Thymus (tissue), 11 donors: Measurements from ENCODE around the gene TMEM242. TPM values are rescaled to one million over a fixed set of nuclear protein-coding genes. Genes with fewer than 3 reads are reported as not detected.

Experiments
- DNase-seq, 9 donors: peaks; one replicate each; pipeline ENCODE4 v3.0.0-alpha.2; 2013; ENCODE audit warnings: low spot score in 9 of 9, low read depth in 6 of 9, missing footprints in 1 of 9
- H3K27ac ChIP-seq, 2 donors: one replicate each; pipeline ENCODE4 v1.5.1; 2013; ENCODE audit warnings: control low read depth in 1 of 2, low read depth in 1 of 2, low read length in 1 of 2, mild to moderate bottlenecking in 1 of 2, moderate library complexity in 1 of 2
- H3K27me3 ChIP-seq, 2 donors: one replicate each; pipeline ENCODE4 v1.5.1; 2013; ENCODE audit warnings: low read length in 1 of 2; ENCODE audit not compliant: control insufficient read depth in 2 of 2, insufficient read depth in 1 of 2
- H3K36me3 ChIP-seq, 2 donors: one replicate each; pipeline ENCODE4 v1.5.1; 2013; ENCODE audit warnings: low read length in 1 of 2, mild to moderate bottlenecking in 1 of 2, moderate library complexity in 1 of 2; ENCODE audit not compliant: control insufficient read depth in 2 of 2, insufficient read depth in 2 of 2
- H3K4me1 ChIP-seq, 2 donors: one replicate each; pipeline ENCODE4 v1.5.1; 2013; ENCODE audit warnings: low read length in 2 of 2; ENCODE audit not compliant: control insufficient read depth in 2 of 2, insufficient read depth in 2 of 2
- H3K4me3 ChIP-seq, 2 donors: one replicate each; pipeline ENCODE4 v1.5.1; 2013; ENCODE audit warnings: low read length in 2 of 2, control low read depth in 1 of 2, mild to moderate bottlenecking in 1 of 2
- H3K9me3 ChIP-seq, 2 donors: one replicate each; pipeline ENCODE4 v1.5.1; 2013; ENCODE audit warnings: low read length in 1 of 2, mild to moderate bottlenecking in 1 of 2; ENCODE audit not compliant: control insufficient read depth in 2 of 2, insufficient read depth in 1 of 2
- WGBS: extraction: QIAGEN DNeasy Blood & Tissue Kit; methylation state at CpG from one replicate; pipeline ENCODE4 v1.1.7; 2013; 5-methylcytosine and 5-hydroxymethylcytosine counted together
- polyA plus RNA-seq: library from polyadenylated mRNA; stranded (reverse); fragments of 200-250 nt; gene quantifications from one replicate; pipeline ENCODE4 v1.2.3, GENCODE V29; 2013
- total RNA-seq: library from RNA; stranded (reverse); fragments of 120-200 nt; gene quantifications from one replicate; pipeline ENCODE4 v1.2.4, GENCODE V29; 2013
- donor health status: healthy.

TMEM242 gene
- total and polyA plus RNA-seq, 2 donors: 6.1 to 9.6 TPM

DNA sequence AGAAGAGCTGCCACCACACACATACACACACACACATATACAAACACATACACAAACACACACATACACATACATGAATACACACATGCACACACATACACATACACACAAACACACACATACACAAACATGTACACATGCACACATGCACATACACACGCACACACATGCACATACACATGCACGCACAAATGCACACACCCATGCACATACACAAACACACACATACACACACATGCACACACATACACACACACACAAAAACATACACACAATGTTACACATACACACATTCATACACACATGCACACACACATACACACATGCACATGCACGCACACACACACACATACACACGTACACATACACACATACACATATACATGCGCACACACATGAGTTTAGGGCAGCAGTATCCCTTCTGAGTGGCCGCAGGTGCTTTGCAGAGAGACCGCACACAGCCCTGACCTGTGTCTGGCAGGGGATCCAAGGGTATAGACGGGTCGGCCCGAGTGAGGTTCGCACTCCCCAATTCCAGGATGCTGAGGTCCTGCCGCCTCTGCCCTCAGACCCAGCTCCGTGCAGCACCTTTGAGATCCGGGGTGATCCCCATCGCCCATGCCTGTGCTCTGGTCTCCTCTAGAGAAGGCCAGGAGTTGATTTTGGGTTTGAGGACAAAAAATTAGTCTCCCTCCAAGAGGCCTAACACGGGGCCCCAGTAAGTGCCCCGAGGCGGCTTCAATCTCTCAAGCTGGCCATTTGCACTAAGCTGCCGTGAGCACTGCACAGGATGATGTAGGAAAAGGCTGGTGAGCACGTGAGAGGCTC is 56.8 kb downstream of the TMEM242 start:
- no peak overlapping the region for H3K4me3 ChIP-seq
- no peaks in the 10 kb centered on the region for H3K27me3 ChIP-seq
- peaks cover 0 to 24% of the 10 kb centered on the region in 2 donors for H3K4me1 ChIP-seq
- no peak overlapping the region for H3K27ac ChIP-seq
- DNase-seq: no peak
- whole genome bisulfite sequencing: 98% methylated on average over 20 of the region's 20 CpGs
- no peaks in the 10 kb centered on the region for H3K9me3 ChIP-seq
- no peaks in the 10 kb centered on the region for H3K36me3 ChIP-seq

DNA sequence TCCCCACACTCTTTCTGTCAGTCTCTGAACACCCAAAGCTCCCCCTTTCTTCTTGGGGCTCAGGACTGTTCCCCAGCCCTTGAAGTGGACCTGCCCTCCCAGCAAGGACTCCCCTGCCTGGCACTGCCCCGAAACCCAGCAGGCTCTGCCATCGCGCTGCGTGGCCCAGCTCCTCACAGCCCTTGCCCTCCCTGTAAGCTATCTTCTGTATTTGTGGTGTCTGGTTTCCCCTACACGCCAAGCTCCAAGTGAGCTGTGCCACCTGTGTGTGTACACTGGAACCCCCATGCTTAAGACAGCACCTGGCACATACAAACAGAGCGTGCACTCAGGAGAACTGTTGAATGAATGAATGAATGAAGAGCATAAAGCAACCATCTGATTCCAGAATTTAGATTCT is 57.7 kb downstream of the TMEM242 start:
- Histone ChIP-seq H3K4me1 (peaks cover 0 to 24% of the 10 kb centered on the region in 2 donors), H3K36me3 (no peaks in the 10 kb centered on the region), H3K27ac (no peak overlapping the region), H3K27me3 (no peaks in the 10 kb centered on the region), H3K4me3 (no peak overlapping the region), H3K9me3 (no peaks in the 10 kb centered on the region)
- WGBS: 89% methylated on average over 6 of the region's 6 CpGs
- peak in 1 of 9 donors; percentile 26 for DNase-seq

DNA sequence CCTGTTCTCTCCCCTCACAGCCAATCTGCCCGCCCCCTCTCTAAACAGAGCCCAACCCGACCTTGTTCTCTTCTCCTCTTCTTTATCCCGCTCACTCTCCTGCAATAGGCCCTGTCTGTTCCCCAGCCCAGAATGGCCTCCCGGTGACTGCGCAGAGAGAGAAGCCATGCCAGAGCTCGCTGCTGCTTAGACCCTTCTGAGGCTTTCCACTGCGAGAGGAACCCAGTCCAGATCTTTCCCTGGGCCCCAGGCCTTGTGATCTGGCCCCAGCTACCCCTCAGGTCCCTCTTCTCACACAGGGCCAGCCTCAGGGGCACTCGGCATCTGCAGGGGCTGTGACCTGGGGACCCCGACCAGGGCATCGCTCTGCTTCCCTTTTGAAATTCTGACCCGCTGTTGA is 58.1 kb downstream of the TMEM242 start:
- DNase-seq: no peak
- Histone ChIP-seq H3K4me1 (peaks cover 0 to 24% of the 10 kb centered on the region in 2 donors), H3K9me3 (no peaks in the 10 kb centered on the region), H3K4me3 (no peak overlapping the region), H3K27ac (no peak overlapping the region), H3K27me3 (no peaks in the 10 kb centered on the region), H3K36me3 (no peaks in the 10 kb centered on the region)
- 97% methylated on average over 11 of the region's 11 CpGs for WGBS

DNA sequence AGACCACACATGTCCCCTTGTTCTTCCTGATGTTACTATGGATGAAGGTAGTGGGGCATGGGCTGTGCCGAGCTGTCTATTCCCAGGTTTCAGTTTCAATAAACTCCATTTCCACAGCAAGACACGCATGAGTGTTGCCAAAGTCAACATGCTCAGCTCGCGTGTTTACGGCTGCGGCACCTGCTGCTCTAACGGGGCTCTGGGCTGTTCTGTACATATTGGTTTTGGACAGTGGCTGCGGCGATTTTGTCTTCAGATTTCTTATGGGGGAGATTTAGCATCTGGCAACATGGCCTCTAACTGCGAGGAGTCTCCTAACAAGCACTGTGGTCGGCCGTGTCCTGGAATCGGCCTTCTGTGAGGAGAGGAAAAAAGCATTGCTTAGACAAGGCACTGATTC is 58.6 kb downstream of the TMEM242 start:
- no peaks in the 10 kb centered on the region for H3K27me3 ChIP-seq
- H3K36me3 ChIP-seq: no peaks in the 10 kb centered on the region
- H3K4me1 ChIP-seq: peaks cover 0 to 24% of the 10 kb centered on the region in 2 donors
- no peak overlapping the region for H3K27ac ChIP-seq
- no peak for DNase-seq
- H3K4me3 ChIP-seq: no peak overlapping the region
- H3K9me3 ChIP-seq: no peaks in the 10 kb centered on the region
- WGBS: 92% methylated on average over 13 of the region's 13 CpGs

DNA sequence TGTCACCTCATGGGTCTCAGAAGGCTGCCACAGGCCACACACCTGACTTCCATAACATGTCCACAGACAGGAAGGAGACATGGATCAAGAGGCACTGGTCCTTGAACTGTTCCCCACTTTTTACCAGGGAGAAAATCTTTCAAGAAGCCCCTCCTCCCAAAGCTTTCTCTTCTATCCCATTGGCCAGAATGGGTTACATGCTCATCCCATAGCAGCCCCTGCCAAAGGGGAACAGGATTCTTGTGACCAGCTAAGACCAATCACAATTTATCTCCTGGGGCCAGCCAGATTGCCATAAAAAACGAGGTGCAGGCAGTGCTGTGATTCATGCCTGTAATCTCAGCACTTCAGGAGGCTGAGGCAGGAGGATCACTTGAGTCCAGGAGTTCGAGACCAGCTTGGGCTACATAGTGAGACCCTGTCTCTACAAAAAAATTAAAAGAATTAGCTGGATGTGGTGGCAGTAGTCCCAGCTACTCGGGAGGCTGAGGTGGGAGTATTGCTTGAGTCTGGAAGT is 59.4 kb downstream of the TMEM242 start:
- Histone ChIP-seq H3K9me3 (no peaks in the 10 kb centered on the region), H3K27me3 (no peaks in the 10 kb centered on the region), H3K4me1 (peaks cover 0 to 24% of the 10 kb centered on the region in 2 donors), H3K36me3 (no peaks in the 10 kb centered on the region), H3K27ac (no peak overlapping the region), H3K4me3 (no peak overlapping the region)
- 85% methylated on average over 3 of the region's 3 CpGs for WGBS
- no peak for DNase-seq

DNA sequence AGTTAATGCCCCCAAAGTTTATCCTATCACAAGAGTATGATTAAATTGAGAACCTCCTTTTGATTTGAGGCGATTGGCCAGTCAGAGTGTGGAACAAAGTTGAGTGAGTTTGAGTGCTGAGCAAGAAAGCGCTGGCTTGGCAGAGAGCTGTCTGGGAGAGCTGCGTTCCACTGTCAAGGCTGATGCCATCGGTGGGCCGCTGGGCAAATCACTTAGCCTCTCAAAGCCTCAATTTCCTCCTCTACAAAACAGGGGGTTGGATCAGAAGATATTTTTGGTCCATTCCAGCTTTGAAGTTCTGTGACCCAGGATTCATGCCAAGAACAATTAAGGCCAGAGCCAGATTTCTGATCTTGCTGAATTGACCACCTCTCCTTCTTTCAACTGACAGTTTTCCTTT is 60.2 kb downstream of the TMEM242 start:
- Histone ChIP-seq H3K27me3 (no peaks in the 10 kb centered on the region), H3K36me3 (no peaks in the 10 kb centered on the region), H3K27ac (no peak overlapping the region), H3K9me3 (no peaks in the 10 kb centered on the region), H3K4me1 (peaks cover 0 to 17% of the 10 kb centered on the region in 2 donors), H3K4me3 (no peak overlapping the region)
- no peak for DNase-seq
- 97% methylated on average over 5 of the region's 5 CpGs for WGBS

DNA sequence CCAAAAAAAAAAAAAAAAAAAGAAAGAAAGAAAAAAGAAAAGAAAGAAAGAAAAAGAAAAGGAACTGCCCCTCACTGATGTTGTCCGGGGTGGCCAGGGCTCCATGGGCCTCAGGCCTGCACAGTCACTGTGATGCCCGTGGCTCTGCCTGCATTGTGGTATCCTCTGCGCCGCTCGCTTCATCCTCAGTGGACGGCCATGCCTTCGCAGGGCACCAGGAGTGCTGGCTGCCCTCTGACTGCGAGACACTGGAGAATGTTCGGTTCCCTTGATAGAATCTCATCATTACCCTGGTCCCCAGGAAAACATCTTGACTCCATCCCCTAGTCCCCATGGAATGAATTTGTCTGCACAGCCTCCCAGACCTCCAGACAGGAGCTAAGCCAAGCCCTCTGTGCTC is 61.7 kb downstream of the TMEM242 start:
- H3K9me3 ChIP-seq: no peaks in the 10 kb centered on the region
- DNase-seq: no peak

DNA sequence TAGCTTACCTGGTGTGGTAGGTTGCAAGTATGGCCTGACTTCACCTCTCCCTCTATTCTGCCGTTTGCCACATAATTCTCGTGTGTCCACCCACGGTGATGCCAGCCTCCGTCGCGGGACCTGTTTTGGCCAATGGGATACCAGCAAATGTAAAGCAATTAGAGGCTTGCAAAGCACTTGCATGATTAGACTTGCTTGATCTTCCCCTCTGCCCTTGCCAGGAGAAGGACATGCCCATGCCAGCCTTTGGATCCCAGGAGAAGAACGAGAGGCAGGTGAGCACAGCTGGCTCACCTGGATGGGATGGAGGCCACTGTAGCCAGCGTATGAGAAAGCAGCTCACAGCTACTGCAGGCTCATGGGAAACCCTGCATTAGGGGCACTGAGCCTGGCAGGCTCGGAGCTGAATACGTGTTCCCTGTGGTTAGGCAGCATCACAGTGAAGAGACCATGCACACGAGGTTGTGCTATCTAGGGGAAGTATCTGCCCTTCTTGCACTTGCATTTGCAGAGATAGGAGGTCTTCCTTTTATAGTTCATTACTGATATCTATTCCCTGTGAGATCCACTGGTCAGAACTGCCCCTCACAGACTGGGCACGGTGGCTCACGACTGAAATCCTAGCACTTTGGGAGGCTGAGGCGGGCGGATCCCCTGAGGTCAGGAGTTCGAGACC is 62.4 kb downstream of the TMEM242 start:
- H3K4me3 ChIP-seq: no peak overlapping the region
- no peak for DNase-seq
- peaks cover 0 to 9% of the 10 kb centered on the region in 2 donors for H3K4me1 ChIP-seq
- H3K27me3 ChIP-seq: no peaks in the 10 kb centered on the region
- 83% methylated on average over 16 of the region's 16 CpGs for WGBS
- H3K27ac ChIP-seq: no peak overlapping the region
- no peaks in the 10 kb centered on the region for H3K9me3 ChIP-seq
- H3K36me3 ChIP-seq: no peaks in the 10 kb centered on the region

More for the DNA sequence above, 61.7 kb downstream of the TMEM242 start:
- Histone ChIP-seq H3K4me1 (peaks cover 0 to 9% of the 10 kb centered on the region in 2 donors), H3K36me3 (no peaks in the 10 kb centered on the region), H3K27ac (no peak overlapping the region), H3K4me3 (no peak overlapping the region), H3K27me3 (no peaks in the 10 kb centered on the region)
- WGBS: 87% methylated on average over 9 of the region's 9 CpGs

DNA sequence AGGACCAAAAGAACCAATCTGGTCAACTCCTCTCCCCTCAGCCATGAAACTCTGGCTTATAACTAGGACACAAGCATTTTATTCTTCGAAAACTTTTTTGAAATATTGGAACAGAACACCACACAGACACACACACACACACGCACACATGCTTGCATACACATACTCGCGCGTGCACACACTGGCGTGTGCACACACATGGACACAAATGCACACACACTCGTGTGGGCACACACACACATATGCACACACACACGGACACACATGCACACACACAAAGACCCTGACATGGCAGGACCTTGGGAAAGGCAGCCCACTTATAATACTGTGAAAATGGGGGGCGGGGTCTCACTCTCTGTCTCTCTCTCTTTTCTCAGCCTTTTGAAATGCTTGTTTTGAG is 63.9 kb downstream of the TMEM242 start:
- H3K9me3 ChIP-seq: no peaks in the 10 kb centered on the region
- no peaks in the 10 kb centered on the region for H3K36me3 ChIP-seq
- no peaks in the 10 kb centered on the region for H3K27me3 ChIP-seq
- no peaks in the 10 kb centered on the region for H3K4me1 ChIP-seq
- no peak for DNase-seq
- WGBS: 98% methylated on average over 9 of the region's 9 CpGs
- H3K4me3 ChIP-seq: no peak overlapping the region
- H3K27ac ChIP-seq: no peak overlapping the region
